Sigmoid colon (tissue), 4 donors: ENCODE results near the gene C2CD5.

Source experiments
- EP300 ChIP-seq, 4 donors: sonication (generic); formaldehyde crosslinking; IDR thresholded peaks; one replicate each; pipeline ENCODE4 v1.6.1; 2017; ENCODE audit warnings: antibody characterized with exemption in 4 of 4
- POLR2A ChIP-seq, 2 donors: fragments of 450-650 bp; IDR thresholded peaks; one replicate each; pipeline ENCODE4 v1.6.1; 2016; ENCODE audit warnings: antibody characterized with exemption in 2 of 2, mild to moderate bottlenecking in 2 of 2, moderate library complexity in 2 of 2

DNA sequence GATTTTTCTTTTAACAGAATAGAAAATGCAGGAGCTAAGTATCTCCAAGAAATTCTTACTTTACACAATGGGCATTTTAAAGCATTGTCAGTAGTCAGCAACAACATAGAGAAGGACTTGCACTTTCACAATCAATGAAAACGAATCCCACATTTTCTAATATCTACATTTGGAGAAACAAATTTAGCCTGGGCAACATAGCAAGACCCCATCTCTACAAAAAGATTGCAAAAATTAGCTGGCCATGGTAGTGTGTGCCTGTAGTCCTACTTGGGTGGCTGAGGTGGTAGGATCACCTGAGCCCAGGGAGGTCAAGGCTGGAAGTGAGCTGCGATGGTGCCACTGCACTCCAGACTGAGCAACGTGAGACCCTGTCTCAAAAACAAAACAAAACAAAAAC lies 30.6 kb upstream of the C2CD5 start:
- TF ChIP-seq POLR2A (IDR thresholded peaks at IDR 0.05) (no peak), EP300 (IDR thresholded peaks at IDR 0.05) (no peak)
